HFF-Myc (cell line): Measurements from ENCODE around the gene TNIK.
A peak's percentile ranks its signal among the peaks of the same experiment; 100 is the strongest.

Experiments used
- DNase-seq: peaks from one replicate; pipeline ENCODE4 v3.0.0-alpha.2; 2011; ENCODE audit warnings: low read depth; ENCODE audit errors: extremely low read depth
- H3K4me3 ChIP-seq: replicated peaks from 2 replicates; pipeline ENCODE4 v1.5.1; 2011; ENCODE audit warnings: low read depth, mild to moderate bottlenecking, control low read depth, low read length
- CTCF ChIP-seq: IDR thresholded peaks from 2 replicates; pipeline ENCODE4 v1.5.1; 2012; ENCODE audit warnings: mild to moderate bottlenecking, low read depth, low read length, control low read depth; ENCODE audit errors: missing control alignments

The TNIK gene

GRCh38 chr3:171420667-171421066, 39.5 kb downstream of the TNIK start:
- no peak for TF ChIP-seq CTCF

GRCh38 chr3:171419457-171419856, 40.7 kb downstream of the TNIK start:
- TF ChIP-seq CTCF, result no peak
- H3K4me3 ChIP-seq, result no peak overlapping the region
- no peak for DNase-seq

More at GRCh38 chr3:171420667-171421066, 39.5 kb downstream of the TNIK start:
- DNase-seq, result no peak
- H3K4me3 ChIP-seq, result no peak overlapping the region

DNA sequence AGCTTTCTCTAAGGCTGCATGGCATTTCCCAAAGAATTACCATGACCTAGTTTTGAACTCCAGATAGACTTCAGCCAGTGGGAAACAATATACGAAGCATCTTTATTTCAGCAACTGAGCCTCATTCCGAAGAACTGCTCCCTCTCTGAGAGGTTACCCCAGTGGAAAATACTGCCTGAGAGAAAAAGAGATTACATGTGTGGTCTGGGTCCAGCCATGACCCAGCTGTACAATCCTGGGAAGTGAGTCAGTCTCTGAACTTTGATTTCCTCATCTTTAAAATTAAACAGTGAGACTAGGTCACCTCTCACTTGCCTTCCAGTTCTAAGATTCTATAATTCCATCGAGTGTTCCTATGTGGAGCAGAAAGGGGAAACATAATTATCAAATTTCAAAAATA, 42.4 kb downstream of the TNIK start:
- TF ChIP-seq CTCF, result no peak
- peak; percentile 10 for DNase-seq
- H3K4me3 ChIP-seq, result no peak overlapping the region

DNA sequence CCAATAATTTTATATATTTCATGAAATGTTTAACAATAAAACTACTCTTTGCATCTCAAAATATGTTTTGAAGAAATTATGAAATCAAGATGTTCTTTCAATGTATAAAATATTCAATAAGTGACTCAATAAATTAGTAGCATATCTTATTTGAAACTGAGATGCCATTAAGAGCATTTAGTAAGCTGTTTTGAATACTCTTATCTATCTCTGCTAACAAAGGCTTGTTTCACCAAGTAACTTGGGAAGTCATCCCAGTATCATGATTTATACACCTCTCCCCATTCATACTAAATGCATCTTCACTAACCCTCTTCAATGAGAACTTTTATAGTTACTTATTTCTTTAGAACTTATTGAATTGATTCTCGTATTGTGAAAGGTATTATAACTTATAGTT, 43.1 kb downstream of the TNIK start:
- no peak overlapping the region for H3K4me3 ChIP-seq
- no peak for DNase-seq
- TF ChIP-seq CTCF, result no peak

DNA sequence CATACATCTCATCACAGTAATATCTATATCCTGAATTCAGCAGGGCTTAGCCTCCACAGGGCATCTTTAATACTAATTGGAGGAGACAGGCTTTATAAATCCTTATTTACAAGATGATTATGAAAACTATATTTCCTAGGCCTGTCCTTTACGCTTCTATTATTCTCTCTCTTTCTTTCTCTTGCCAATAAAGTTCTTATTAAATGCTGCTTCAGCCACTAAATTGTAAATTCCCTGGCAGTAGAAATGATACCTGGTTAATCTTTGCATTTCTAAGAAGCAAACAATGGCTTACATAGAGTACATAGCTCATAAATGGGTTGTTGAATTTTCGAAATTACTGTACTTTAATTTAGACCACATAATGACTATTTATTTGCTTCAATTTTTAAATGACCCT, 43.5 kb downstream of the TNIK start:
- DNase-seq, result no peak
- TF ChIP-seq CTCF, result no peak

DNA sequence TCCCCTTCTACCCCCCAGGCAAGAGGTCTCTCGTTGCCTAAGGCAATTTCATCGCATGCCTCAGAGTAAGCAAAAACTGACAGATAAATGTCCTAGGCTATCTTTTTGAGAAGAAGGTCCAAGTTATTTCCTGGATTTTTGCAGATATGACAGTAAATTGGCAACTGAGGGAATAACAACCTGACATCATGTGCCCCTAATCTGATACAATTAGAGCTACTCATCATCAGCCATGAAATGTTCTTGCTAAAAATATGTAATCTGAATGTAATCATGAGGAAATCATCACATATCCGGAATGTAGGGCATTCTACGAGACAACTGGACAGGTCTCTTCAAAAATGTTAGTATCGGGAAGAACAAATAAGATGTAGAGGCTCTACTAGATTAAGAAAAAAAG, 44.1 kb downstream of the TNIK start:
- no peak overlapping the region for H3K4me3 ChIP-seq
- DNase-seq, result no peak
- TF ChIP-seq CTCF, result no peak

More for the DNA sequence above, 43.5 kb downstream of the TNIK start:
- H3K4me3 ChIP-seq, result no peak overlapping the region

DNA sequence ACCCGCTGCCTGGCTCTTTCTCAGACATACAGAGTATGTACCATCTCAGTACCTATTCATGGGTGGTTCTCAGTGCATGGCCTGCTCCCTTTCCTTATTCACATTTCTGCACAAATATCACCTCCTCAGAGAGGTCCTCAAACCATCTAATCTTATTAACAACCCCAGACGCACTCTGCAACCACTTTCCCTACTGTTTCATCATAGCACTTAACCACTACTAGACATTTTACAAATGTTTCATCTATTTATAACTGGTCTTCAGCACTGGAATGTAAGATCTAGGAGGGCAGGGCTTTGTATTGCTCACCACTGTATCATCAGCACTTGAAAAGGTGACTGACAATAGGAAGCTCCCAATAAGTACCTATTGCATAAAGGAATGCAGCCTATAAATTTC, 45.1 kb downstream of the TNIK start:
- TF ChIP-seq CTCF, result no peak
- no peak for DNase-seq
- no peak overlapping the region for H3K4me3 ChIP-seq
